Ishikawa (cell line): ENCODE results near the gene KIAA1671.

Experiments
- CEBPB ChIP-seq: IDR thresholded peaks from 2 replicates; pipeline ENCODE4 v1.6.1; 2012
- CREB1 ChIP-seq: IDR thresholded peaks from 2 replicates; pipeline ENCODE4 v1.6.1; 2012; ENCODE audit warnings: low read depth
- EGR1 ChIP-seq: IDR thresholded peaks from 2 replicates; pipeline ENCODE4 v1.6.1; 2012
- EP300 ChIP-seq: IDR thresholded peaks from 2 replicates; pipeline ENCODE4 v1.6.1; 2012; ENCODE audit warnings: borderline replicate concordance
- FOXM1 ChIP-seq: IDR thresholded peaks from 2 replicates; pipeline ENCODE4 v1.6.1; 2012; ENCODE audit warnings: low read depth, borderline replicate concordance
- MAX ChIP-seq: IDR thresholded peaks from 2 replicates; pipeline ENCODE4 v1.6.1; 2012
- NFIC ChIP-seq: IDR thresholded peaks from 2 replicates; pipeline ENCODE4 v1.6.1; 2012
- RAD21 ChIP-seq: IDR thresholded peaks from 2 replicates; pipeline ENCODE4 v1.6.1; 2012; ENCODE audit warnings: low read depth
- REST ChIP-seq: IDR thresholded peaks from 2 replicates; pipeline ENCODE4 v1.6.1; 2012; ENCODE audit warnings: low read depth, mild to moderate bottlenecking
- TAF1 ChIP-seq: IDR thresholded peaks from 2 replicates; pipeline ENCODE4 v1.6.1; 2012; ENCODE audit warnings: low read depth, mild to moderate bottlenecking
- TCF12 ChIP-seq: IDR thresholded peaks from 2 replicates; pipeline ENCODE4 v1.6.1; 2012; ENCODE audit warnings: low read depth
- TEAD4 ChIP-seq: IDR thresholded peaks from 2 replicates; pipeline ENCODE4 v1.6.1; 2012
- USF1 ChIP-seq: IDR thresholded peaks from 2 replicates; pipeline ENCODE4 v1.6.1; 2012
- YY1 ChIP-seq: IDR thresholded peaks from 2 replicates; pipeline ENCODE4 v1.6.1; 2012; ENCODE audit warnings: low read depth
- ZBTB7A ChIP-seq: IDR thresholded peaks from 2 replicates; pipeline ENCODE4 v1.6.1; 2012; ENCODE audit warnings: low read depth

The KIAA1671 gene

GRCh38 chr22:25091458-25091857, 138.9 kb downstream of the KIAA1671 start:
- TF ChIP-seq EP300 = no peak
- no peak for TF ChIP-seq TAF1
- no peak for TF ChIP-seq REST
- no peak for TF ChIP-seq EGR1
- TF ChIP-seq MAX = no peak
- TF ChIP-seq CEBPB = no peak
- TF ChIP-seq NFIC = no peak
- no peak for TF ChIP-seq ZBTB7A
- no peak for TF ChIP-seq TEAD4
- TF ChIP-seq RAD21 = no peak
- TF ChIP-seq TCF12 = no peak
- TF ChIP-seq USF1 = no peak

- no peak for TF ChIP-seq TAF1
- no peak for TF ChIP-seq NFIC
- no peak for TF ChIP-seq ZBTB7A
- no peak for TF ChIP-seq MAX
- no peak for TF ChIP-seq CEBPB
- no peak for TF ChIP-seq EP300
- TF ChIP-seq REST = no peak
- TF ChIP-seq CREB1 = no peak
- no peak for TF ChIP-seq RAD21
- TF ChIP-seq EGR1 = no peak
- TF ChIP-seq TEAD4 = no peak
- no peak for TF ChIP-seq YY1
- TF ChIP-seq USF1 = no peak
- no peak for TF ChIP-seq FOXM1
- no peak for TF ChIP-seq TCF12
Measured at GRCh38 chr22:25092119-25092518, 139.6 kb downstream of the KIAA1671 start.

GRCh38 chr22:25094579-25094978, 142.1 kb downstream of the KIAA1671 start:
- no peak for TF ChIP-seq TAF1
- TF ChIP-seq FOXM1 = no peak
- no peak for TF ChIP-seq RAD21
- TF ChIP-seq YY1 = no peak
- TF ChIP-seq TCF12 = no peak
- no peak for TF ChIP-seq CEBPB
- no peak for TF ChIP-seq ZBTB7A
- TF ChIP-seq CREB1 = no peak
- TF ChIP-seq REST = no peak
- no peak for TF ChIP-seq EGR1
- TF ChIP-seq NFIC = no peak

GRCh38 chr22:25095869-25096268, 143.4 kb downstream of the KIAA1671 start:
- TF ChIP-seq CEBPB (no peak), REST (no peak), YY1 (no peak), TAF1 (no peak), ZBTB7A (no peak), NFIC (no peak)
